Trophoblast cell (in vitro differentiated cells and primary cell): ENCODE results near the gene YARS1.
"Not testable (repeated sequence)": the region's sequence is repeated elsewhere in the genome, so short reads cannot be mapped to it uniquely, and the experiment has no call there.

Experiments
- DNase-seq, 2 donors: peaks; one replicate each; pipeline ENCODE4 v3.0.0-alpha.2; 2016
- H2AFZ ChIP-seq: 2 replicates; pipeline ENCODE4 v1.6.1; 2013; ENCODE audit warnings: low read length, moderate library complexity, mild to moderate bottlenecking; ENCODE audit not compliant: insufficient read depth, poor library complexity
- H2AK5ac ChIP-seq: 2 replicates; pipeline ENCODE4 v1.6.1; 2013; ENCODE audit warnings: mild to moderate bottlenecking, low read length
- H2BK120ac ChIP-seq: 2 replicates; pipeline ENCODE4 v1.6.1; 2013; ENCODE audit warnings: low read length, mild to moderate bottlenecking, moderate library complexity; ENCODE audit not compliant: insufficient read depth, poor library complexity
- H2BK12ac ChIP-seq: 2 replicates; pipeline ENCODE4 v1.6.1; 2013; ENCODE audit warnings: mild to moderate bottlenecking, low read length, moderate library complexity
- H2BK5ac ChIP-seq: 2 replicates; pipeline ENCODE4 v1.6.1; 2013; ENCODE audit warnings: low read length, low read depth, moderate library complexity, mild to moderate bottlenecking; ENCODE audit not compliant: poor library complexity
- H3K14ac ChIP-seq: 2 replicates; pipeline ENCODE4 v1.6.1; 2013; ENCODE audit warnings: mild to moderate bottlenecking, low read length
- H3K18ac ChIP-seq: 2 replicates; pipeline ENCODE4 v1.6.1; 2013; ENCODE audit warnings: mild to moderate bottlenecking, low read length
- H3K23ac ChIP-seq: 2 replicates; pipeline ENCODE4 v1.6.1; 2013; ENCODE audit warnings: low read length
- H3K27ac ChIP-seq: 2 replicates; pipeline ENCODE4 v1.5.1; 2013; ENCODE audit warnings: low read depth, mild to moderate bottlenecking, inconsistent platforms, low read length, moderate library complexity
- H3K27me3 ChIP-seq: 2 replicates; pipeline ENCODE4 v1.6.1; 2013; ENCODE audit warnings: inconsistent platforms, mild to moderate bottlenecking, low read length, moderate library complexity; ENCODE audit not compliant: insufficient read depth
- H3K36me3 ChIP-seq, 2 experiments: 1 replicate in 1 of 2; 2 replicates in 1 of 2; pipeline ENCODE4 v1.6.1; 2013; ENCODE audit warnings: low read length in 2 of 2, mild to moderate bottlenecking in 2 of 2, moderate library complexity in 1 of 2; ENCODE audit not compliant: insufficient read depth in 2 of 2, control insufficient read depth in 1 of 2
- H3K4ac ChIP-seq: 2 replicates; pipeline ENCODE4 v1.6.1; 2013; ENCODE audit warnings: low read depth, mild to moderate bottlenecking, low read length, moderate library complexity
- H3K4me1 ChIP-seq, 2 experiments: 1 replicate in 1 of 2; 2 replicates in 1 of 2; pipeline ENCODE4 v1.6.1; 2013; ENCODE audit warnings: low read length in 2 of 2, mild to moderate bottlenecking in 2 of 2, moderate library complexity in 1 of 2; ENCODE audit not compliant: insufficient read depth in 2 of 2, control insufficient read depth in 1 of 2
- H3K4me2 ChIP-seq: 2 replicates; pipeline ENCODE4 v1.6.1; 2013; ENCODE audit warnings: inconsistent platforms, mild to moderate bottlenecking, low read length, moderate library complexity
- H3K4me3 ChIP-seq: 2 replicates; pipeline ENCODE4 v1.5.1; 2013; ENCODE audit warnings: mild to moderate bottlenecking, low read depth, low read length, inconsistent platforms
- H3K79me1 ChIP-seq: one replicate; pipeline ENCODE4 v1.6.1; 2013; ENCODE audit warnings: low read length
- H3K79me2 ChIP-seq: 2 replicates; pipeline ENCODE4 v1.6.1; 2013; ENCODE audit warnings: low read length, mild to moderate bottlenecking; ENCODE audit not compliant: control insufficient read depth, insufficient read depth, poor library complexity
- H3K9ac ChIP-seq: 2 replicates; pipeline ENCODE4 v1.6.1; 2013; ENCODE audit warnings: mild to moderate bottlenecking, low read length
- H3K9me3 ChIP-seq: 2 replicates; pipeline ENCODE4 v1.6.1; 2013; ENCODE audit warnings: low read depth, mild to moderate bottlenecking, control low read depth, inconsistent platforms, low read length; ENCODE audit not compliant: insufficient read depth
- H4K12ac ChIP-seq: 2 replicates; pipeline ENCODE4 v1.6.1; 2013; ENCODE audit warnings: low read depth, mild to moderate bottlenecking, low read length, moderate library complexity
- H4K8ac ChIP-seq: 2 replicates; pipeline ENCODE4 v1.6.1; 2013; ENCODE audit warnings: low read depth, mild to moderate bottlenecking, low read length, moderate library complexity
- H4K91ac ChIP-seq: one replicate; pipeline ENCODE4 v1.6.1; 2013; ENCODE audit warnings: low read depth, mild to moderate bottlenecking, low read length, moderate library complexity
- WGBS: extraction: QIAGEN DNeasy Blood & Tissue Kit; methylation state at CpG from one replicate; pipeline ENCODE4 v1.1.7; 2013; ENCODE audit warnings: missing lambda C conversion rate; ENCODE audit not compliant: insufficient read length, insufficient coverage; ENCODE audit errors: extremely low coverage; 5-methylcytosine and 5-hydroxymethylcytosine counted together

YARS1 gene

DNA sequence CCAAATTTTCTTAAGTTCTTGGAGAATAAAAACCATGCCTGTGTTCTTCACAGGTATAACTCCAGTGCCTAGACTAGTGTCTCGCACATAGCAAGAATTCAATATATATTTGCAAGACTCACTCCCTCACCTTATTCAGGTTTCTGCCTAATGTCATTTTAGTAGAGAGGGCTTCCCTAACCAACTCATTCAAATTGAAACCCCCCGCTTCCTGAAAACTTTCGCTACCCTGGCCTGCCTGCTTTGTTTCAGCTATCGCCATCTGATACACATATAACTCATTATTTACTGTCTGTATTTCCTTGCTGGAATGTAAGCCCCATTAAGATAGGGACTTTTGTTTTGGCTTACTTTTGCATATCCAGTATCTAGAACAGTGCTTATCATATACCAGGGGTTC is 8.6 kb downstream of the YARS1 start:
- H4K12ac ChIP-seq = no peak overlapping the region
- H4K8ac ChIP-seq = no peak overlapping the region
- peaks cover 22 to 32% of the 10 kb centered on the region in 2 experiments for H3K36me3 ChIP-seq
- H4K91ac ChIP-seq = no peak overlapping the region
- no CpG with 5 or more reads among the region's 4 CpGs for WGBS
- peaks cover 0 to 3% of the 10 kb centered on the region in 2 experiments for H3K4me1 ChIP-seq
- no peak overlapping the region for H3K23ac ChIP-seq
- DNase-seq = no peak
- no peak overlapping the region for H2AK5ac ChIP-seq
- H3K9ac ChIP-seq = no peak overlapping the region
- no peaks in the 10 kb centered on the region for H3K9me3 ChIP-seq
- no peaks in the 10 kb centered on the region for H3K27me3 ChIP-seq
- no peak overlapping the region for H3K4me2 ChIP-seq
- H2BK120ac ChIP-seq = no peak overlapping the region
- H3K79me1 ChIP-seq = no peaks in the 10 kb centered on the region
- H3K18ac ChIP-seq = no peak overlapping the region
- no peak overlapping the region for H2BK5ac ChIP-seq
- H3K4ac ChIP-seq = no peak overlapping the region
- no peak overlapping the region for H3K14ac ChIP-seq
- H3K79me2 ChIP-seq = no peaks in the 10 kb centered on the region
- H2BK12ac ChIP-seq = no peak overlapping the region
- H3K27ac ChIP-seq = no peak overlapping the region
- H3K4me3 ChIP-seq = no peak overlapping the region
- no peak overlapping the region for H2AFZ ChIP-seq

GRCh38 chr1:32806910-32807523 is 10.1 kb downstream of the YARS1 start:
- no CpG with 5 or more reads among the region's 4 CpGs for whole genome bisulfite sequencing

GRCh38 chr1:32806290-32806689 is 10.9 kb downstream of the YARS1 start:
- Histone ChIP-seq H4K91ac (no peak overlapping the region), H3K18ac (no peak overlapping the region), H3K4me1 (peaks cover 0 to 3% of the 10 kb centered on the region in 2 experiments), H3K4ac (no peak overlapping the region), H4K12ac (no peak overlapping the region), H3K9ac (no peak overlapping the region), H3K4me2 (no peak overlapping the region), H3K14ac (no peak overlapping the region), H2AFZ (no peak overlapping the region), H2AK5ac (no peak overlapping the region), H2BK120ac (no peak overlapping the region), H3K9me3 (no peaks in the 10 kb centered on the region), H4K8ac (no peak overlapping the region), H3K79me1 (no peaks in the 10 kb centered on the region), H3K27ac (no peak overlapping the region), H3K27me3 (no peaks in the 10 kb centered on the region), H2BK12ac (no peak overlapping the region), H2BK5ac (no peak overlapping the region), H3K23ac (no peak overlapping the region), H3K79me2 (no peaks in the 10 kb centered on the region), H3K4me3 (no peak overlapping the region), H3K36me3 (peaks cover 22 to 37% of the 10 kb centered on the region in 2 experiments)
- WGBS = no CpG with 5 or more reads among the region's 6 CpGs
- DNase-seq = no peak

More at GRCh38 chr1:32806910-32807523, 10.1 kb downstream of the YARS1 start:
- H3K18ac ChIP-seq = no peak overlapping the region
- no peak overlapping the region for H2AFZ ChIP-seq
- H3K4me3 ChIP-seq = no peak overlapping the region
- H3K9me3 ChIP-seq = no peaks in the 10 kb centered on the region
- H3K4me1 ChIP-seq = peaks cover 0 to 3% of the 10 kb centered on the region in 2 experiments
- H2AK5ac ChIP-seq = no peak overlapping the region
- no peaks in the 10 kb centered on the region for H3K79me2 ChIP-seq
- H3K14ac ChIP-seq = no peak overlapping the region
- H2BK12ac ChIP-seq = no peak overlapping the region
- no peak overlapping the region for H4K91ac ChIP-seq
- H2BK5ac ChIP-seq = no peak overlapping the region
- no peak overlapping the region for H2BK120ac ChIP-seq
- H3K4ac ChIP-seq = no peak overlapping the region
- H3K36me3 ChIP-seq = peaks cover 23 to 36% of the 10 kb centered on the region in 2 experiments
- H3K23ac ChIP-seq = no peak overlapping the region
- DNase-seq = no peak
- H3K27me3 ChIP-seq = no peaks in the 10 kb centered on the region
- no peak overlapping the region for H4K12ac ChIP-seq
- H3K79me1 ChIP-seq = no peaks in the 10 kb centered on the region
- no peak overlapping the region for H3K9ac ChIP-seq
- no peak overlapping the region for H3K27ac ChIP-seq
- H3K4me2 ChIP-seq = no peak overlapping the region
- H4K8ac ChIP-seq = no peak overlapping the region

DNA sequence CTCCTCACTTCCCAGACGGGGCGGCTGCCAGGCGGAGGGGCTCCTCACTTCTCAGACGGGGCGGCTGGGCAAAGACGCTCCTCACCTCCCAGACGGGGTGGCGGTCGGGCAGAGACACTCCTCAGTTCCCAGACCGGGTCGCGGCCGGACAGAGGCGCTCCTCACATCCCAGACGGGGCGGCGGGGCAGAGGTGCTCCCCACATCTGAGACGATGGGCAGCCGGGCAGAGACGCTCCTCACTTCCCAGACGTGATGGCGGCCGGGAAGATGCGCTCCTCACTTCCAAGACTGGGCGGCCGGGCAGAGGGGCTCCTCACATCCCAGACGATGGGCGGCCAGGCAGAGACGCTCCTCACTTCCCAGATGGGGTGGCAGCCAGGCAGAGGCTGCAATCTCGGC is 12.7 kb downstream of the YARS1 start:
- H4K12ac ChIP-seq, DNase-seq, H4K91ac ChIP-seq, H3K4me3 ChIP-seq, H2BK12ac ChIP-seq, H4K8ac ChIP-seq, H2BK120ac ChIP-seq, H3K4me2 ChIP-seq, H2BK5ac ChIP-seq, H3K79me1 ChIP-seq, H2AFZ ChIP-seq, H3K18ac ChIP-seq, H3K27me3 ChIP-seq, H3K4me1 ChIP-seq, H3K79me2 ChIP-seq, H3K23ac ChIP-seq, H3K4ac ChIP-seq, H2AK5ac ChIP-seq, H3K9ac ChIP-seq, H3K27ac ChIP-seq, H3K14ac ChIP-seq, H3K9me3 ChIP-seq: not testable (repeated sequence)
- no CpG with 5 or more reads among the region's 30 CpGs for WGBS
- H3K36me3 ChIP-seq = peaks cover 24 to 28% of the 10 kb centered on the region in 2 experiments
